H54 (cell line): ENCODE results near the gene MPZ.

ENCODE experiments used
- DNase-seq: peaks from one replicate; pipeline ENCODE4 v3.0.0; 2011; ENCODE audit warnings: low spot score, mixed read lengths; ENCODE audit not compliant: insufficient read length
- FAIRE-seq: peaks from 3 replicates; lab custom pipeline; 2011; peaks lifted over from hg19 to GRCh38; lab: Jason Lieb, UNC
- POLR2A ChIP-seq: IDR thresholded peaks from 2 replicates; pipeline ENCODE4 v1.6.1; 2011; ENCODE audit warnings: low read depth, mild to moderate bottlenecking, low read length

Gene MPZ

GRCh38 chr1:161311595-161312181, 1.9 kb upstream of the MPZ start:
- DNase-seq (no peak), FAIRE-seq (no peak)
- no peak for TF ChIP-seq POLR2A

GRCh38 chr1:161307892-161308638, 1.7 kb downstream of the MPZ start:
- no peak for TF ChIP-seq POLR2A
- DNase-seq: no peak
- FAIRE-seq: no peak

- FAIRE-seq: no peak
- TF ChIP-seq POLR2A: no peak
- DNase-seq: no peak
Observed at GRCh38 chr1:161307230-161307768, 2.5 kb downstream of the MPZ start.

GRCh38 chr1:161305867-161306519, 3.8 kb downstream of the MPZ start:
- TF ChIP-seq POLR2A: no peak
- no peak for DNase-seq
- FAIRE-seq: no peak

GRCh38 chr1:161304927-161305866, 4.6 kb downstream of the MPZ start:
- no peak for DNase-seq
- TF ChIP-seq POLR2A: no peak
- FAIRE-seq: no peak

GRCh38 chr1:161300478-161300877, 9.3 kb downstream of the MPZ start:
- DNase-seq: no peak
- FAIRE-seq: no peak

GRCh38 chr1:161299347-161299746, 10.4 kb downstream of the MPZ start:
- no peak for FAIRE-seq
- no peak for TF ChIP-seq POLR2A

More at GRCh38 chr1:161300478-161300877, 9.3 kb downstream of the MPZ start:
- TF ChIP-seq POLR2A: no peak

GRCh38 chr1:161298116-161298515, 11.7 kb downstream of the MPZ start:
- FAIRE-seq (no peak), DNase-seq (no peak)

More at GRCh38 chr1:161299347-161299746, 10.4 kb downstream of the MPZ start:
- DNase-seq: no peak

GRCh38 chr1:161297415-161297814, 12.4 kb downstream of the MPZ start:
- no peak for TF ChIP-seq POLR2A
- FAIRE-seq: no peak
- DNase-seq: no peak

More at GRCh38 chr1:161298116-161298515, 11.7 kb downstream of the MPZ start:
- no peak for TF ChIP-seq POLR2A

GRCh38 chr1:161290779-161291178, 19.0 kb downstream of the MPZ start:
- FAIRE-seq (no peak), DNase-seq (no peak)
- no peak for TF ChIP-seq POLR2A

- no peak for FAIRE-seq
- no peak for TF ChIP-seq POLR2A
Observed at GRCh38 chr1:161287482-161288054, 22.2 kb downstream of the MPZ start.

GRCh38 chr1:161285521-161285920, 24.2 kb downstream of the MPZ start:
- no peak for FAIRE-seq
- DNase-seq: no peak
- TF ChIP-seq POLR2A: no peak

More at GRCh38 chr1:161287482-161288054, 22.2 kb downstream of the MPZ start:
- no peak for DNase-seq

GRCh38 chr1:161285113-161285512, 24.7 kb downstream of the MPZ start:
- no peak for FAIRE-seq
- TF ChIP-seq POLR2A: no peak
- DNase-seq: no peak
